CD14-positive monocyte (primary cell): ENCODE data around the gene CDKL2. TPM values are rescaled to one million over a fixed set of nuclear protein-coding genes. Genes with fewer than 3 reads are reported as not detected.
A peak's percentile ranks its signal among the peaks of the same experiment; 100 is the strongest.

Source experiments
- DNase-seq, 3 donors: peaks; one replicate each; pipeline ENCODE4 v3.0.0-alpha.2; 2011 to 2022
- H2AFZ ChIP-seq: 2 replicates; pipeline ENCODE4 v1.6.0; 2012; ENCODE audit warnings: mild to moderate bottlenecking, low read depth, low read length, inconsistent platforms; ENCODE audit not compliant: insufficient read depth, poor library complexity, severe bottlenecking
- H3K27ac ChIP-seq, 2 donors: 1 replicate in 1 of 2; 2 replicates in 1 of 2; pipeline ENCODE4 v1.5.1; 2012 to 2013; ENCODE audit warnings: low read length in 2 of 2, control low read depth in 1 of 2, inconsistent platforms in 1 of 2, low read depth in 1 of 2, mild to moderate bottlenecking in 1 of 2
- H3K27me3 ChIP-seq, 2 donors: one replicate each; pipeline versions ENCODE4 v1.6.0 to v1.6.1; 2011 to 2013; ENCODE audit warnings: low read length in 2 of 2; ENCODE audit not compliant: control insufficient read depth in 2 of 2, insufficient read depth in 2 of 2
- H3K36me3 ChIP-seq, 2 donors: replicated peaks in 1 of 2; 1 replicate in 1 of 2; 2 replicates in 1 of 2; pipeline versions ENCODE4 v1.5.1 to v1.6.1; 2012 to 2013; ENCODE audit warnings: low read length in 2 of 2, control low read depth in 1 of 2, inconsistent platforms in 1 of 2, mild to moderate bottlenecking in 1 of 2; ENCODE audit not compliant: insufficient read depth in 2 of 2, control insufficient read depth in 1 of 2
- H3K4me1 ChIP-seq, 2 donors: 1 replicate in 1 of 2; 2 replicates in 1 of 2; pipeline versions ENCODE4 v1.5.1 to v1.6.1; 2012 to 2013; ENCODE audit warnings: low read length in 2 of 2, control low read depth in 1 of 2, inconsistent platforms in 1 of 2, mild to moderate bottlenecking in 1 of 2, moderate library complexity in 1 of 2; ENCODE audit not compliant: insufficient read depth in 2 of 2, control insufficient read depth in 1 of 2
- H3K4me2 ChIP-seq: replicated peaks from 2 replicates; pipeline ENCODE3; 2012; ENCODE audit warnings: low read length, moderate library complexity, mild to moderate bottlenecking; ENCODE audit not compliant: poor library complexity, severe bottlenecking; ENCODE audit errors: extremely low read depth
- H3K4me3 ChIP-seq, 3 experiments: fragments of 200-600 bp in 1 of 3; sonication (generic) in 1 of 3; replicated peaks in 1 of 3; 1 replicate in 2 of 3; 2 replicates in 1 of 3; pipeline ENCODE4 v1.5.1; 2011 to 2013; ENCODE audit warnings: low read length in 3 of 3, mild to moderate bottlenecking in 3 of 3, control low read depth in 2 of 3, low read depth in 2 of 3, inconsistent platforms in 1 of 3, moderate library complexity in 1 of 3
- H3K79me2 ChIP-seq: 2 replicates; pipeline ENCODE4 v1.6.0; 2012; ENCODE audit warnings: mild to moderate bottlenecking, control low read depth, inconsistent platforms, low read length, moderate library complexity; ENCODE audit not compliant: insufficient read depth
- H3K9ac ChIP-seq: 2 replicates; pipeline ENCODE4 v1.6.0; 2017; ENCODE audit warnings: low read length, mild to moderate bottlenecking; ENCODE audit not compliant: insufficient read depth, poor library complexity, severe bottlenecking
- H3K9me3 ChIP-seq, 2 donors: replicated peaks in 1 of 2; 1 replicate in 1 of 2; 2 replicates in 1 of 2; pipeline versions ENCODE4 v1.5.1 to v1.6.1; 2012 to 2013; ENCODE audit warnings: low read length in 2 of 2, control low read depth in 1 of 2; ENCODE audit not compliant: control insufficient read depth in 1 of 2, insufficient read depth in 1 of 2
- H4K20me1 ChIP-seq: 2 replicates; pipeline ENCODE4 v1.6.0; 2012; ENCODE audit warnings: mild to moderate bottlenecking, low read length, control low read depth, moderate library complexity; ENCODE audit not compliant: insufficient read depth
- H3K27ac Mint-ChIP-seq, 7 donors: one replicate each; pipeline ENCODE4 v1.8.0; 2020; ENCODE audit warnings: mild to moderate bottlenecking in 7 of 7, mixed read lengths in 7 of 7, moderate library complexity in 6 of 7, inconsistent platforms in 2 of 7
- H3K27me3 Mint-ChIP-seq, 3 donors: one replicate each; pipeline ENCODE4 v1.8.0; 2021 to 2022; ENCODE audit warnings: low read depth in 3 of 3, mild to moderate bottlenecking in 3 of 3, mixed read lengths in 3 of 3, moderate library complexity in 3 of 3, inconsistent platforms in 1 of 3
- H3K36me3 Mint-ChIP-seq, 2 donors: one replicate each; pipeline ENCODE4 v1.8.0; 2020; ENCODE audit warnings: mixed read lengths in 2 of 2, inconsistent platforms in 1 of 2, mild to moderate bottlenecking in 1 of 2
- H3K4me1 Mint-ChIP-seq: one replicate; pipeline ENCODE4 v1.8.0; 2020; ENCODE audit warnings: mild to moderate bottlenecking, mixed read lengths
- H3K4me3 Mint-ChIP-seq, 2 donors: one replicate each; pipeline ENCODE4 v1.8.0; 2020; ENCODE audit warnings: mild to moderate bottlenecking in 2 of 2, mixed read lengths in 2 of 2, moderate library complexity in 1 of 2
- H3K9me3 Mint-ChIP-seq, 7 donors: one replicate each; pipeline ENCODE4 v1.8.0; 2020 to 2022; ENCODE audit warnings: mixed read lengths in 7 of 7, mild to moderate bottlenecking in 6 of 7, moderate library complexity in 6 of 7, inconsistent platforms in 2 of 7
- CTCF ChIP-seq: fragments of 200-600 bp; IDR thresholded peaks from one replicate; pipeline ENCODE4 v1.8.0; 2022; ENCODE audit warnings: antibody characterized with exemption, mild to moderate bottlenecking
- WGBS: methylation state at CpG from one replicate; pipeline ENCODE4 v1.1.5; 2013; ENCODE audit warnings: missing lambda C conversion rate; ENCODE audit not compliant: insufficient coverage; 5-methylcytosine and 5-hydroxymethylcytosine counted together
- intact Hi-C, 2 donors: fragments of 100-400 bp; cut with micrococcal nuclease; formaldehyde crosslinking; loops; one replicate each; pipeline versions ENCODE4 v1.15.0 to v1.15.1; 2023
- polyA plus RNA-seq, 3 donors: library from polyadenylated mRNA; depleted of rRNA in 1 of 3; unstranded in 2 of 3; stranded (reverse) in 1 of 3; fragments of 300-500 nt in 2 of 3; fragments of >200 nt in 1 of 3; fragmentation: Illumina TruSeq in 2 of 3; gene quantifications; 1 replicate in 2 of 3; 2 replicates in 1 of 3; pipeline ENCODE4 v1.2.3, GENCODE V29; 2012 to 2021

Gene CDKL2
- polyA plus RNA-seq, 3 donors: not detected

- H3K79me2 ChIP-seq: no peaks in the 10 kb centered on the region
- H3K27me3 ChIP-seq: peaks cover 0 to 5% of the 10 kb centered on the region in 2 donors
- no peak overlapping the region for H3K27ac ChIP-seq
- no peaks in the 10 kb centered on the region for H3K36me3 Mint-ChIP-seq
- peaks cover 6 to 9% (median 7%) of the 10 kb centered on the region in 3 donors for H3K27me3 Mint-ChIP-seq
- H3K27ac Mint-ChIP-seq: no peak overlapping the region
- H3K4me2 ChIP-seq: no peak overlapping the region
- no peak overlapping the region for H3K4me3 Mint-ChIP-seq
- DNase-seq: no peak
- no peaks in the 10 kb centered on the region for H3K9me3 ChIP-seq
- no CpG with 5 or more reads among the region's 2 CpGs for WGBS
- no peak for TF ChIP-seq CTCF
- no peak overlapping the region for H3K9ac ChIP-seq
- peaks cover 13 to 17% of the 10 kb centered on the region in 2 donors for H3K4me1 ChIP-seq
- H4K20me1 ChIP-seq: no peaks in the 10 kb centered on the region
- H2AFZ ChIP-seq: no peak overlapping the region
- intact Hi-C loops: no loop called here
- H3K9me3 Mint-ChIP-seq: peaks cover 0 to 4% (median 0%) of the 10 kb centered on the region in 7 donors
- no peak overlapping the region for H3K4me3 ChIP-seq
- H3K4me1 Mint-ChIP-seq: peaks cover 26% of the 10 kb centered on the region
- H3K36me3 ChIP-seq: no peaks in the 10 kb centered on the region
Measured at GRCh38 chr4:75634951-75635350, 4.6 kb upstream of the CDKL2 start.

- Histone ChIP-seq H3K36me3 (no peaks in the 10 kb centered on the region), H2AFZ (no peak overlapping the region), H4K20me1 (no peaks in the 10 kb centered on the region), H3K79me2 (no peaks in the 10 kb centered on the region), H3K9me3 (no peaks in the 10 kb centered on the region), H3K4me3 (no peak overlapping the region), H3K27ac (no peak overlapping the region), H3K4me2 (no peak overlapping the region), H3K9ac (no peak overlapping the region), H3K27me3 (peaks cover 0 to 10% of the 10 kb centered on the region in 2 donors), H3K4me1 (peaks cover 17 to 19% of the 10 kb centered on the region in 2 donors)
- Mint-ChIP-seq H3K9me3 (peaks cover 0 to 4% (median 0%) of the 10 kb centered on the region in 7 donors), H3K27ac (peak overlapping the region in 1 of 7 donors; percentile 15), H3K4me3 (no peak overlapping the region), H3K27me3 (peaks cover 10 to 13% (median 11%) of the 10 kb centered on the region in 3 donors), H3K36me3 (no peaks in the 10 kb centered on the region), H3K4me1 (peaks cover 21% of the 10 kb centered on the region)
- no CpG with 5 or more reads among the region's 3 CpGs for WGBS
- intact Hi-C loops: no loop called here
- TF ChIP-seq CTCF: no peak
- no peak for DNase-seq
Measured at GRCh38 chr4:75634281-75634680, 4.0 kb upstream of the CDKL2 start.
